ENCODE results near the gene GHRHR.
A peak's percentile ranks its signal among the peaks of the same experiment; 100 is the strongest.

Gene GHRHR

GRCh38 chr7:30929686-30930085 lies 34.1 kb upstream of the GHRHR start:
- no peak for DNase-seq

GRCh38 chr7:30930621-30931020 lies 33.1 kb upstream of the GHRHR start:
- DNase-seq, result no peak

- no peak for DNase-seq
These were observed 32.4 kb upstream of the GHRHR start for GRCh38 chr7:30931161-30931928.

- DNase-seq, result no peak
These were observed 31.7 kb upstream of the GHRHR start for GRCh38 chr7:30931929-30932540.

- DNase-seq, result no peak
These were observed 31.2 kb upstream of the GHRHR start for GRCh38 chr7:30932562-30932961.

GRCh38 chr7:30933124-30933974 lies 30.4 kb upstream of the GHRHR start:
- no peak for DNase-seq

GRCh38 chr7:30934225-30934624 lies 29.5 kb upstream of the GHRHR start:
- DNase-seq, result no peak

GRCh38 chr7:30934732-30935568 lies 28.8 kb upstream of the GHRHR start:
- DNase-seq, result no peak

GRCh38 chr7:30935569-30935877 lies 28.2 kb upstream of the GHRHR start:
- no peak for DNase-seq

GRCh38 chr7:30936650-30937245 lies 27.0 kb upstream of the GHRHR start:
- no peak for DNase-seq

GRCh38 chr7:30937416-30937815 lies 26.3 kb upstream of the GHRHR start:
- no peak for DNase-seq

GRCh38 chr7:30938435-30939316 lies 25.1 kb upstream of the GHRHR start:
- peak; percentile 35 to 58 for DNase-seq

- no peak for DNase-seq
These were observed 22.0 kb upstream of the GHRHR start for GRCh38 chr7:30941582-30942323.

- no peak for DNase-seq
These were observed 13.6 kb upstream of the GHRHR start for GRCh38 chr7:30950197-30950596.

- no peak for DNase-seq
These were observed 8.8 kb upstream of the GHRHR start for GRCh38 chr7:30954914-30955313.

GRCh38 chr7:30956704-30957103 lies 7.0 kb upstream of the GHRHR start:
- no peak for DNase-seq

GRCh38 chr7:30965372-30965771 lies 1.6 kb downstream of the GHRHR start:
- no peak for DNase-seq

GRCh38 chr7:30965883-30966282 lies 2.1 kb downstream of the GHRHR start:
- DNase-seq, result no peak

- DNase-seq, result no peak
These were observed 4.5 kb downstream of the GHRHR start for GRCh38 chr7:30968294-30968693.

- DNase-seq, result no peak
These were observed 5.2 kb downstream of the GHRHR start for GRCh38 chr7:30968747-30969603.
